Kidney epithelial cell (primary cell): Measurements from ENCODE around the gene ARMC6. TPM values are rescaled to one million over a fixed set of nuclear protein-coding genes. Genes with fewer than 3 reads are reported as not detected.

Experiments used
- DNase-seq: peaks from one replicate; pipeline ENCODE4 v3.0.0-alpha.2; 2010; ENCODE audit warnings: low read depth
- H3K27me3 ChIP-seq: 2 replicates; pipeline ENCODE4 v1.6.0; 2011; ENCODE audit warnings: low read length; ENCODE audit not compliant: control insufficient read depth, insufficient read depth
- H3K36me3 ChIP-seq: 2 replicates; pipeline ENCODE4 v1.5.1; 2011; ENCODE audit warnings: low read length; ENCODE audit not compliant: control insufficient read depth, insufficient read depth
- H3K4me3 ChIP-seq: 2 replicates; pipeline ENCODE4 v1.5.1; 2011; ENCODE audit warnings: low read depth, mild to moderate bottlenecking, control low read depth, low read length
- CTCF ChIP-seq: IDR thresholded peaks from 2 replicates; pipeline ENCODE4 v1.5.1; 2011; ENCODE audit warnings: mild to moderate bottlenecking, moderate library complexity, low read length, control low read depth, inconsistent platforms; ENCODE audit not compliant: insufficient read depth, poor library complexity, severe bottlenecking
- total RNA-seq: library from RNA; depleted of rRNA; stranded (reverse); fragments of >200 nt; gene quantifications from 2 replicates; pipeline ENCODE4 v1.2.3, GENCODE V29; 2015

The ARMC6 gene
- total RNA-seq, 1 donor from 2014 or later, result 45.0 TPM

DNA sequence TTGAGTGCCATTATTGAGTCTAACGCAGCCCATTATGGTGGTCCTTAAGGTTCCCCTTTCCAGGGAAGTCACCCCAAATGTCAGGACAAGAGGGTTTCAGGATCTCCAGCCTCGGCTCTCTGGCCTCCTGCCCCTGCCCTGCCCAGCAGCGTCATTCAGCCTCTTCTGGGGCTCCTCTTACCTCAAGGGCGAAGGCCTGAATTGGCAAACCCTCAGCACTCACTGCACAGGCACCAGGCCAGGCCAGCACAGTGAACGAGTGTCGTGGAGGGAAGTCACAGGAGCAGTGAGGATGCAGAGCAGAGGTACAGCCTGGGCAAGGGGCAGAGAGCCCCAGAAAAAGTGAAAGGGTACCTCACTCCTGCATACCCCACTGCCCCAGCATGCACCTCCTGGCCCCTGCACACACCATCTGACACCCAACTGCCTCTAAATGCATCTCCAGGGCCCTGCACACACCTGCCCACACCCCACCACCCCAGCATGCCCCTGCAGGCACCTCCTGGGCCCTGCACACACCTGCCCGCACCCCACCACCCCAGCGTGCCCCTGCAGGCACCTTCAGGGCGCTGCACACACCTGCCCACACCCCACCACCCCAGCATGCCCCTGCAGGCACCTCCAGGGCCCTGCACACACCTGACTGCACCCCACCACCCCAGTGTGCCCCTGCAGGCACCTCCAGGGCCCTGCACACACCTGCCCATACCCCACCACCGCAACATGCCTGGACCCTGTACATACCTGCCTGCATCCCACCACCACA is 50.2 kb downstream of the ARMC6 start:
- TF ChIP-seq CTCF, result no peak
- H3K36me3 ChIP-seq, result no peaks in the 10 kb centered on the region
- H3K27me3 ChIP-seq, result peaks cover 3% of the 10 kb centered on the region

DNA sequence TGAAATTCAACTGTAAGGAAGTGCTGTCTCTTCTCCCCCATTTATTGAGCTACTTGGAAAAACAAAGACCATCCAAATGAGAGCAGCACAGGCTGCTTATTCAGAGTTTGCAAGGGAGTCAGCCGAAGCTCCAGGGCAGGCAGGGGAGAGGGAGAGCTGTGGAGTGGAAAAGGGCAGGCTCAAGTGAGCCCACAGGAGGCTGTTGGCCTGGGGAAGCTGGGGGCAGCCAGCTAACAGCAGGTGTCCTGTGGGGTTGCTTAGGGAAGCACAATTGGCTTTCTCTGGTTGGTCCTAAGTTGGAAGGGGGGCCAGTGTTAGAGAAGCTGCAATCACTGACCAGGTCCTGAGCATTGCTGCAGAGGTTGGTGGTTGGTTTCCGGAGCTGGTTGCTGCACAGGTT is 54.3 kb downstream of the ARMC6 start:
- no peak overlapping the region for H3K4me3 ChIP-seq
- no peak for TF ChIP-seq CTCF
- H3K36me3 ChIP-seq, result no peaks in the 10 kb centered on the region
- no peak for DNase-seq
- H3K27me3 ChIP-seq, result no peaks in the 10 kb centered on the region

More for the DNA sequence above, 50.2 kb downstream of the ARMC6 start:
- H3K4me3 ChIP-seq, result no peak overlapping the region
- no peak for DNase-seq

GRCh38 chr19:19094513-19094912 is 61.1 kb downstream of the ARMC6 start:
- no peaks in the 10 kb centered on the region for H3K27me3 ChIP-seq
- H3K4me3 ChIP-seq, result no peak overlapping the region
- H3K36me3 ChIP-seq, result no peaks in the 10 kb centered on the region
- no peak for DNase-seq
- TF ChIP-seq CTCF, result no peak

DNA sequence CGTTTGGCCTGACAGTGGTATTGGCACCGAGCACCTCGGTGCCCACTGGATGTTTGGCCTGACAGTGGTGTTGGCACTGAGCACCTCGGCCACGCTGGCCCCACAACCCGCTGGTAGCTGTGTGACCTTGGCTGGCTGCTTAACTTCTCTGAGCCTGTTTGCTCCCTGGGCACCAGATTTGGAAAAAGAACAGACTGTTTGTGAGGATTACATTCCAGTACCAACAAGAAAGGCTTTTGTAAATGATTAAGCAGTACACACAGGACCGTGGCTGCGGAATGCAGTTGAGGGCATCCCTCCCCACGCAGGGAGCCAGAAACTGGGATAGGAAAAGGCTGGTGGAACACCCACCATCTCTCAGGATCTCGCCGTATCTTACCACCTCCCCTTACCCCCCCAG is 62.3 kb downstream of the ARMC6 start:
- DNase-seq, result no peak
- Histone ChIP-seq H3K36me3 (no peaks in the 10 kb centered on the region), H3K27me3 (no peaks in the 10 kb centered on the region), H3K4me3 (no peak overlapping the region)
- TF ChIP-seq CTCF, result no peak

- no peak for TF ChIP-seq CTCF
- no peak for DNase-seq
- Histone ChIP-seq H3K27me3 (no peaks in the 10 kb centered on the region), H3K36me3 (no peaks in the 10 kb centered on the region), H3K4me3 (no peak overlapping the region)
Measured at GRCh38 chr19:19096641-19097627, 63.5 kb downstream of the ARMC6 start.
